Neural progenitor cell (in vitro differentiated cells): ENCODE measurements around the gene TRPC4AP. TPM values are rescaled to one million over a fixed set of nuclear protein-coding genes. Genes with fewer than 3 reads are reported as not detected.

Experiments
- DNase-seq: peaks from one replicate; pipeline ENCODE4 v3.0.0-alpha.2; 2016; ENCODE audit warnings: low spot score
- H2AFZ ChIP-seq: fragments of 200-600 bp; sonication (generic); replicated peaks from 2 replicates; pipeline ENCODE4 v1.6.1; 2016; ENCODE audit warnings: antibody characterized with exemption
- H3F3A ChIP-seq: fragments of 200-600 bp; sonication (generic); 2 replicates; pipeline ENCODE4 v1.6.1; 2016; ENCODE audit warnings: antibody characterized with exemption, low read depth
- H3K27ac ChIP-seq: fragments of 200-600 bp; sonication (generic); 2 replicates; pipeline ENCODE4 v1.5.1; 2016; ENCODE audit warnings: mild to moderate bottlenecking
- H3K27me3 ChIP-seq: fragments of 200-600 bp; sonication (generic); 2 replicates; pipeline ENCODE4 v1.6.1; 2016; ENCODE audit warnings: mild to moderate bottlenecking, moderate library complexity
- H3K36me3 ChIP-seq: fragments of 200-600 bp; sonication (generic); 2 replicates; pipeline ENCODE4 v1.5.1; 2016
- H3K4me1 ChIP-seq: fragments of 200-600 bp; sonication (generic); 2 replicates; pipeline ENCODE4 v1.6.1; 2016; ENCODE audit warnings: mixed run types
- H3K4me2 ChIP-seq: fragments of 200-600 bp; sonication (generic); 2 replicates; pipeline ENCODE4 v1.6.1; 2016
- H3K4me3 ChIP-seq: fragments of 200-600 bp; sonication (generic); 2 replicates; pipeline ENCODE4 v1.5.1; 2016
- H3K79me2 ChIP-seq: fragments of 200-600 bp; sonication (generic); 2 replicates; pipeline ENCODE4 v1.6.1; 2016; ENCODE audit warnings: low read depth
- H3K9ac ChIP-seq: fragments of 200-600 bp; sonication (generic); 2 replicates; pipeline ENCODE4 v1.6.1; 2016
- H3K9me3 ChIP-seq: fragments of 200-600 bp; sonication (generic); 2 replicates; pipeline ENCODE4 v1.5.1; 2016; ENCODE audit warnings: low read depth
- H4K20me1 ChIP-seq: fragments of 200-600 bp; sonication (generic); 2 replicates; pipeline ENCODE4 v1.6.1; 2016; ENCODE audit warnings: low read depth
- H3K27ac Mint-ChIP-seq: 3 replicates; pipeline ENCODE4 v1.8.0; 2021; ENCODE audit warnings: mixed read lengths
- H3K27me3 Mint-ChIP-seq: 2 replicates; pipeline ENCODE4 v1.8.0; 2022; ENCODE audit warnings: low read depth, mild to moderate bottlenecking, inconsistent platforms, moderate library complexity, mixed read lengths; ENCODE audit not compliant: insufficient read depth
- H3K36me3 Mint-ChIP-seq: 3 replicates; pipeline ENCODE4 v1.8.0; 2021; ENCODE audit warnings: mixed read lengths
- H3K4me1 Mint-ChIP-seq: 3 replicates; pipeline ENCODE4 v1.8.0; 2021; ENCODE audit warnings: mixed read lengths
- H3K4me3 Mint-ChIP-seq: 3 replicates; pipeline ENCODE4 v1.8.0; 2021; ENCODE audit warnings: mild to moderate bottlenecking, moderate library complexity, mixed read lengths
- H3K9me3 Mint-ChIP-seq: 3 replicates; pipeline ENCODE4 v1.8.0; 2020; ENCODE audit warnings: mixed read lengths
- EZH2 ChIP-seq: fragments of 200-600 bp; sonication (generic); IDR thresholded peaks from 2 replicates; pipeline ENCODE4 v1.6.1; 2017; ENCODE audit warnings: antibody characterized with exemption, mild to moderate bottlenecking, moderate library complexity
- EZH2phosphoT487 ChIP-seq: fragments of 200-600 bp; sonication (generic); IDR thresholded peaks from 2 replicates; pipeline ENCODE4 v1.6.1; 2017; ENCODE audit warnings: antibody characterized with exemption
- total RNA-seq: library from RNA; depleted of rRNA; stranded (reverse); fragments of >200 nt; gene quantifications from 2 replicates; pipeline ENCODE4 v1.2.3, GENCODE V29; 2015; ENCODE audit warnings: low replicate concordance
- TF ChIP-seq, protein P1 (sequence below): fragments of 200-600 bp; sonication (generic); IDR thresholded peaks from 2 replicates; pipeline ENCODE4 v1.5.1; 2017; ENCODE audit warnings: antibody characterized with exemption, mild to moderate bottlenecking

TRPC4AP gene
- total RNA-seq, 1 donor from 2014 or later: 73.0 TPM

DNA sequence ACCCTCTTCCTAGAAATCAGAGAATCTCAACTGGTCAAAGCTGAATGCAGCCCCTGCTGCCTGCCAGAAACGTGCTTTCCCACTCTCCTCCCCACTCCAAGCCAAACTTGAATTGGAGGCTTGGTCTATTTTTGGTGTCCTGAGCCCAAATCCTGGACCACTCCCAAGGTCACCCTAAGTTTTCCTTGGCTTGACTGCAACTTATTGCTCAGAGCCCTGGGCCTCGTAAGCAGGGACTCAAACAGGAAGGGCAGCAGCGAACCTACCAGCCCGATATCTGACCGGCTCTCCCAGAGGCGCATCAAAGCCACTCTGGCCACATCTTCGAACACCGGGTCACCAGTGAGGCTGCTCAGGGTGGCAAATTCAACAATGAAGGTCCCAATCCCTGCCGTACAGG lies 41.9 kb upstream of the TRPC4AP start:
- no peaks in the 10 kb centered on the region for H3F3A ChIP-seq

DNA sequence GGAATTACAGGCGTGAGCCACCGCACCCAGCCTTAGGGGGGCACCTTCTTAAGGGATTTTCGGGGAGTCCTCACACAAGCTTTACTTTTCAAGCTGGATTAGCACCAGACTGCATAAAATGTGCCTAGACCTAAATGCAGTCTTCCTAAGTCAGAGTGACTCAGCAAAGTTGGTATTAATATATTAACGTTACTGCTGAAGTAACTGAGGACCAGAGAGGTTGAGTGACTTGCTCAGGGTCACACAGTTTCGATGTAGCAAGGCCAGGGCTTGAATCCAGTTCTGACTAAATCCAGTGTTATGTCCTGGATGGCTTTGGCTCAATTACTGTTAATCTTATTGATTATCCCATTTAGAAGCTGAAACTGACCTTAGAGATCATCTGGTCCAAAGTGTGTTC lies 41.1 kb upstream of the TRPC4AP start:
- H3K9ac ChIP-seq: no peak overlapping the region
- no peak overlapping the region for H3K4me3 ChIP-seq
- no peak overlapping the region for H3K27ac ChIP-seq
- TF ChIP-seq, protein P1, sequence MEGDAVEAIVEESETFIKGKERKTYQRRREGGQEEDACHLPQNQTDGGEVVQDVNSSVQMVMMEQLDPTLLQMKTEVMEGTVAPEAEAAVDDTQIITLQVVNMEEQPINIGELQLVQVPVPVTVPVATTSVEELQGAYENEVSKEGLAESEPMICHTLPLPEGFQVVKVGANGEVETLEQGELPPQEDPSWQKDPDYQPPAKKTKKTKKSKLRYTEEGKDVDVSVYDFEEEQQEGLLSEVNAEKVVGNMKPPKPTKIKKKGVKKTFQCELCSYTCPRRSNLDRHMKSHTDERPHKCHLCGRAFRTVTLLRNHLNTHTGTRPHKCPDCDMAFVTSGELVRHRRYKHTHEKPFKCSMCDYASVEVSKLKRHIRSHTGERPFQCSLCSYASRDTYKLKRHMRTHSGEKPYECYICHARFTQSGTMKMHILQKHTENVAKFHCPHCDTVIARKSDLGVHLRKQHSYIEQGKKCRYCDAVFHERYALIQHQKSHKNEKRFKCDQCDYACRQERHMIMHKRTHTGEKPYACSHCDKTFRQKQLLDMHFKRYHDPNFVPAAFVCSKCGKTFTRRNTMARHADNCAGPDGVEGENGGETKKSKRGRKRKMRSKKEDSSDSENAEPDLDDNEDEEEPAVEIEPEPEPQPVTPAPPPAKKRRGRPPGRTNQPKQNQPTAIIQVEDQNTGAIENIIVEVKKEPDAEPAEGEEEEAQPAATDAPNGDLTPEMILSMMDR: no peak
- TF ChIP-seq EZH2 (no peak), EZH2phosphoT487 (no peak)
- no peak overlapping the region for H2AFZ ChIP-seq
- H3F3A ChIP-seq: no peaks in the 10 kb centered on the region
- no peaks in the 10 kb centered on the region for H3K4me1 ChIP-seq
- H3K79me2 ChIP-seq: no peaks in the 10 kb centered on the region
- H3K36me3 ChIP-seq: no peaks in the 10 kb centered on the region
- no peaks in the 10 kb centered on the region for H3K9me3 Mint-ChIP-seq
- H4K20me1 ChIP-seq: no peaks in the 10 kb centered on the region
- H3K4me1 Mint-ChIP-seq: no peaks in the 10 kb centered on the region
- H3K4me3 Mint-ChIP-seq: no peak overlapping the region
- H3K27me3 ChIP-seq: no peaks in the 10 kb centered on the region
- H3K27me3 Mint-ChIP-seq: peaks cover 8% of the 10 kb centered on the region
- H3K36me3 Mint-ChIP-seq: peaks cover 2% of the 10 kb centered on the region
- no peak for DNase-seq
- no peak overlapping the region for H3K4me2 ChIP-seq
- H3K9me3 ChIP-seq: no peaks in the 10 kb centered on the region
- H3K27ac Mint-ChIP-seq: no peak overlapping the region

More for the DNA sequence above, 41.9 kb upstream of the TRPC4AP start:
- Histone ChIP-seq H3K4me1 (no peaks in the 10 kb centered on the region), H3K27me3 (no peaks in the 10 kb centered on the region), H3K9me3 (no peaks in the 10 kb centered on the region), H3K4me2 (no peak overlapping the region), H3K79me2 (no peaks in the 10 kb centered on the region), H2AFZ (no peak overlapping the region), H4K20me1 (no peaks in the 10 kb centered on the region), H3K27ac (no peak overlapping the region), H3K36me3 (no peaks in the 10 kb centered on the region), H3K9ac (no peak overlapping the region), H3K4me3 (no peak overlapping the region)
- DNase-seq: no peak
- no peaks in the 10 kb centered on the region for H3K4me1 Mint-ChIP-seq
- TF ChIP-seq EZH2 (no peak), EZH2phosphoT487 (no peak)
- TF ChIP-seq, protein P1: no peak
- no peaks in the 10 kb centered on the region for H3K9me3 Mint-ChIP-seq
- peaks cover 2% of the 10 kb centered on the region for H3K36me3 Mint-ChIP-seq
- H3K4me3 Mint-ChIP-seq: no peak overlapping the region
- H3K27ac Mint-ChIP-seq: no peak overlapping the region
- peaks cover 8% of the 10 kb centered on the region for H3K27me3 Mint-ChIP-seq

DNA sequence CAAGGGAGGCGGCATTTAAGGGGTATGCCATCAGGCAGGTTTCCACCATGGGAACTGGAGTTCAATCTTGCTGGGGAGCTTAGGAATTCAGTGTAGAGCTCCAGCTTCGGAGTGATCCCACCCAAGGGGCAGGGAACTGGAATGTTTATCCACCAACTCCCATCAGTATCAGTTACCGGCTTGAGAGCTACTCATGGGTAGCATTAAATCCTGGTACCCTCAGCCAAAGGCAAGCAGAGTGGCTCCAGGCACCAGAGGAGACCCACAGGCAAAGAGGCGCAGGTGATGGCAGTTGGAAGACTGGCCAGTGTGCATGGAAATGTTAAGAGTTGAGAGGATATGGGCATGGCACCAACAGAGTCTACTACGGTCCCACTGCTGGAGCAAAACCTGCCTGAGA lies 40.4 kb upstream of the TRPC4AP start:
- H3K79me2 ChIP-seq: no peaks in the 10 kb centered on the region
- Mint-ChIP-seq H3K9me3 (no peaks in the 10 kb centered on the region), H3K4me3 (no peak overlapping the region), H3K4me1 (no peaks in the 10 kb centered on the region), H3K27ac (no peak overlapping the region), H3K36me3 (peaks cover 2% of the 10 kb centered on the region), H3K27me3 (peaks cover 8% of the 10 kb centered on the region)
- no peaks in the 10 kb centered on the region for H3K27me3 ChIP-seq
- no peak overlapping the region for H3K27ac ChIP-seq
- no peaks in the 10 kb centered on the region for H3K9me3 ChIP-seq
- no peaks in the 10 kb centered on the region for H3K36me3 ChIP-seq
- H3K9ac ChIP-seq: no peak overlapping the region
- H2AFZ ChIP-seq: no peak overlapping the region
- H3K4me1 ChIP-seq: no peaks in the 10 kb centered on the region
- no peak overlapping the region for H3K4me2 ChIP-seq
- H3F3A ChIP-seq: no peaks in the 10 kb centered on the region
- H3K4me3 ChIP-seq: no peak overlapping the region
- DNase-seq: no peak
- no peak for TF ChIP-seq EZH2phosphoT487
- TF ChIP-seq EZH2: no peak
- TF ChIP-seq, protein P1: no peak
- no peaks in the 10 kb centered on the region for H4K20me1 ChIP-seq
